GM12878 (cell line): Measurements from ENCODE around the gene GIGYF2. TPM values are rescaled to one million over a fixed set of nuclear protein-coding genes. Genes with fewer than 3 reads are reported as not detected.

Experiments used
- ATAC-seq: fragments of 200-7000 bp; cut with Tn5 transposase; 3 replicates; pipeline ENCODE4 v1.9.1; 2020; ENCODE audit warnings: mild to moderate bottlenecking, moderate library complexity
- BruUV-seq: library from RNA; stranded (reverse); fragments of 400-500 nt; replicated peaks from 2 replicates; lab custom pipeline; 2021; lab: Mats Ljungman, UMichigan
- CTCF ChIA-PET: fragments of 300-600 bp; sonication (Branson Sonifier 250); formaldehyde crosslinking; extraction: SDS; loops from one replicate; lab custom pipeline; 2021; ENCODE audit warnings: inconsistent platforms; lab: Yijun Ruan, JAX
- POLR2A ChIA-PET: fragments of 350-600 bp; formaldehyde crosslinking; extraction: SDS; loops from one replicate; lab custom pipeline; 2021; ENCODE audit warnings: inconsistent platforms; lab: Charles Lee
- RAD21 ChIA-PET: fragments of 300-600 bp; sonication (Branson Sonifier 250); formaldehyde crosslinking; loops from one replicate; lab custom pipeline; 2023; ENCODE audit warnings: antibody characterized with exemption; ENCODE audit not compliant: unreplicated experiment; lab: Charles Lee
- SMC1A ChIA-PET: fragments of 300-600 bp; sonication (Branson Sonifier 250); formaldehyde crosslinking; loops from one replicate; lab custom pipeline; 2023; ENCODE audit not compliant: unreplicated experiment, uncharacterized antibody; lab: Charles Lee
- DNase-seq: peaks from one replicate; pipeline ENCODE4 v3.0.0-alpha.2; 2011; ENCODE audit warnings: low read depth, low spot score
- FAIRE-seq: peaks from 3 replicates; lab custom pipeline; 2011; peaks lifted over from hg19 to GRCh38; lab: Jason Lieb, UNC
- H2AFZ ChIP-seq: 2 replicates; pipeline ENCODE4 v1.6.0; 2011; ENCODE audit warnings: low read depth, low read length, control low read depth; ENCODE audit not compliant: control insufficient read depth
- H3K27ac ChIP-seq: 2 replicates; pipeline ENCODE4 v1.5.1; 2011; ENCODE audit warnings: control low read depth; ENCODE audit not compliant: control insufficient read depth, insufficient read depth
- H3K27me3 ChIP-seq, 2 experiments: replicated peaks in 1 of 2; 2 replicates each; pipeline versions ENCODE4 v1.6.0 to v1.6.1; 2011; ENCODE audit warnings: low read length in 1 of 2; ENCODE audit not compliant: control insufficient read depth in 2 of 2, insufficient read depth in 2 of 2
- H3K36me3 ChIP-seq, 2 experiments: 2 replicates each; pipeline ENCODE4 v1.5.1; 2011; ENCODE audit warnings: low read length in 1 of 2; ENCODE audit not compliant: control insufficient read depth in 2 of 2, insufficient read depth in 2 of 2
- H3K4me1 ChIP-seq: 2 replicates; pipeline ENCODE4 v1.6.1; 2011; ENCODE audit warnings: mild to moderate bottlenecking, low read length, moderate library complexity, mixed read lengths; ENCODE audit not compliant: control insufficient read depth, insufficient read depth
- H3K4me2 ChIP-seq: 2 replicates; pipeline ENCODE4 v1.6.0; 2011; ENCODE audit warnings: control low read depth; ENCODE audit not compliant: control insufficient read depth, insufficient read depth
- H3K4me3 ChIP-seq: fragments of 200-600 bp; sonication (generic); 2 replicates; pipeline ENCODE4 v1.5.1; 2016
- H3K79me2 ChIP-seq: 2 replicates; pipeline ENCODE4 v1.6.0; 2011; ENCODE audit warnings: low read length; ENCODE audit not compliant: control insufficient read depth, insufficient read depth
- H3K9ac ChIP-seq: 2 replicates; pipeline ENCODE4 v1.8.0; 2011; ENCODE audit warnings: low read length, control low read depth, mixed read lengths; ENCODE audit not compliant: control insufficient read depth, insufficient read depth
- H3K9me3 ChIP-seq: replicated peaks from 3 replicates; pipeline ENCODE4 v1.5.1; 2011; ENCODE audit warnings: mild to moderate bottlenecking, low read length; ENCODE audit not compliant: control insufficient read depth, insufficient read depth
- H4K20me1 ChIP-seq: 2 replicates; pipeline ENCODE4 v1.6.0; 2011; ENCODE audit not compliant: control insufficient read depth, insufficient read depth
- CTCF ChIP-seq, 3 experiments: IDR thresholded peaks in 2 of 3; conservative IDR thresholded peaks in 1 of 3; 2 replicates each; pipeline ENCODE4 v1.5.1; 2011; ENCODE audit warnings: low read depth in 3 of 3, low read length in 3 of 3, mild to moderate bottlenecking in 3 of 3, control low read depth in 2 of 3, moderate library complexity in 2 of 3, inconsistent platforms in 1 of 3, mixed read lengths in 1 of 3; ENCODE audit not compliant: control insufficient read depth in 2 of 3, insufficient read depth in 1 of 3; ENCODE audit errors: extremely low read depth in 1 of 3
- E4F1 ChIP-seq: fragments of 450-650 bp; IDR thresholded peaks from 2 replicates; pipeline ENCODE4 v1.6.1; 2018; ENCODE audit warnings: borderline replicate concordance, mild to moderate bottlenecking; ENCODE audit not compliant: partially characterized antibody
- NFXL1 ChIP-seq: fragments of 450-650 bp; IDR thresholded peaks from 2 replicates; pipeline ENCODE4 v1.6.1; 2017; ENCODE audit warnings: antibody characterized with exemption, mild to moderate bottlenecking, borderline replicate concordance
- RAD21 ChIP-seq: IDR thresholded peaks from 2 replicates; pipeline ENCODE4 v1.6.1; 2011; ENCODE audit warnings: mild to moderate bottlenecking, low read depth, low read length, moderate library complexity; ENCODE audit not compliant: insufficient read depth
- SMC3 ChIP-seq: IDR thresholded peaks from 2 replicates; pipeline ENCODE4 v1.6.1; 2011; ENCODE audit warnings: low read length, improper control_type of control experiment, borderline replicate concordance
- USF1 ChIP-seq: IDR thresholded peaks from 2 replicates; pipeline ENCODE4 v1.6.1; 2011; ENCODE audit warnings: borderline replicate concordance, low read depth, mild to moderate bottlenecking, moderate library complexity, mixed read lengths, low read length; ENCODE audit not compliant: insufficient read depth; ENCODE audit errors: extremely low read length
- WRNIP1 ChIP-seq: IDR thresholded peaks from 2 replicates; pipeline ENCODE4 v1.6.1; 2011; ENCODE audit warnings: low read depth, low read length, improper control_type of control experiment, borderline replicate concordance
- ZNF207 ChIP-seq: fragments of 450-650 bp; IDR thresholded peaks from 2 replicates; pipeline ENCODE4 v1.6.1; 2014; ENCODE audit warnings: antibody characterized with exemption, mild to moderate bottlenecking, borderline replicate concordance
- WGBS: methylation state at CpG from one replicate; pipeline ENCODE4 v1.1.6; 2016; ENCODE audit warnings: low lambda C conversion rate; ENCODE audit not compliant: insufficient replicate concordance, insufficient coverage; ENCODE audit errors: missing lambda C conversion rate; 5-methylcytosine and 5-hydroxymethylcytosine counted together
- in situ Hi-C: fragments of 300-500 bp; cut with MboI; formaldehyde crosslinking; loops from 9 replicates; pipeline ENCODE4 v1.14.3; 2018; ENCODE audit warnings: mixed read lengths
- intact Hi-C: fragments of 100-400 bp; cut with micrococcal nuclease; formaldehyde crosslinking; loops from one replicate; pipeline ENCODE4 v1.14.2; 2022; ENCODE audit not compliant: unreplicated experiment
- polyA plus RNA-seq, 11 experiments: library from polyadenylated mRNA; depleted of rRNA in 4 of 11; unstranded in 6 of 11; stranded (reverse) in 5 of 11; fragments of >200 nt; fragmentation: Nextera tagmentation in 4 of 11; fragmentation: Illumina TruSeq in 1 of 11; extraction: Ambion mirVana in 4 of 11; extraction: Trizol in 1 of 11; gene quantifications; 1 replicate in 1 of 11; 2 replicates in 10 of 11; pipeline versions ENCODE4 v1.2.1 to v1.2.3, GENCODE V29; 2011 to 2016; ENCODE audit warnings: inconsistent platforms in 2 of 11, missing spikeins in 2 of 11, low read depth in 1 of 11
- total RNA-seq, 4 experiments: library from RNA; depleted of rRNA in 3 of 4; stranded (reverse); fragments of >200 nt in 3 of 4; fragmentation: Illumina TruSeq in 1 of 4; extraction: Trizol in 1 of 4; gene quantifications; 2 replicates each; pipeline versions ENCODE4 v1.2.1 to v1.2.3, GENCODE V29; 2013 to 2021

Gene GIGYF2
- total and polyA plus RNA-seq, 10 of the 15 experiments (the other 5 are each of a cell fraction or from before 2014, with no cell fraction given) = 12.2 to 47.2 (median 39.0) TPM

- no peaks in the 10 kb centered on the region for H3K79me2 ChIP-seq
- ChIA-PET SMC1A (interaction anchor here (0.7 to 2.7 kb wide), 2 partner anchors 14 to 1304 kb away, joined by 3 to 10 read pairs; partner anchors contain the start of gene KCNJ13), CTCF (interaction anchor here (0.6 to 1.9 kb wide), 8 partner anchors 11 to 293 kb away, joined by 3 to 13 read pairs (median 3); no protein-coding TSS in a partner anchor), RAD21 (interaction anchor here (0.7 to 1.2 kb wide), 3 partner anchors 15 to 56 kb away, joined by 3 read pairs; partner anchors contain the start of gene KCNJ13), POLR2A (interaction anchor here (0.6 kb wide), 1 partner anchor 20 kb away, joined by 3 read pairs; no protein-coding TSS in a partner anchor)
- H3K4me3 ChIP-seq = no peak overlapping the region
- H3K36me3 ChIP-seq = peaks cover 8 to 19% of the 10 kb centered on the region in 2 experiments; a peak in 3 of 4 replicates
- peak; percentile 65 for TF ChIP-seq RAD21
- TF ChIP-seq USF1 = no peak
- TF ChIP-seq ZNF207 = no peak
- TF ChIP-seq SMC3 = peak; percentile 40; the same call in 1 of the 2 replicates
- no peak for TF ChIP-seq NFXL1
- peak; percentile 51 to 73 (median 56); a peak in 5 of 6 replicates for TF ChIP-seq CTCF (IDR thresholded peaks at IDR 0.05 in 2 of 3, conservative IDR thresholded peaks at IDR 0.05 in 1 of 3; ENCODE audit: control insufficient read depth in 2 of 3, extremely low read depth in 1 of 3, insufficient read depth in 1 of 3, low read depth in 3 of 3, low read length in 3 of 3)
- TF ChIP-seq WRNIP1 = no peak
- no peak for TF ChIP-seq E4F1
- no peaks in the 10 kb centered on the region for H3K27me3 ChIP-seq
- FAIRE-seq = no peak
- no TSS peak for BruUV-seq
- H4K20me1 ChIP-seq = no peaks in the 10 kb centered on the region
- in situ Hi-C loops (no loop called here), intact Hi-C loops (loop anchor here (5.0 to 10.0 kb wide), 2 partner anchors 266 to 493 kb away; partner anchors contain the start of gene ATG16L1)
- H3K9ac ChIP-seq = no peak overlapping the region
- no peak overlapping the region for H3K27ac ChIP-seq
- H2AFZ ChIP-seq = no peak overlapping the region
- no peaks in the 10 kb centered on the region for H3K9me3 ChIP-seq
- no peak overlapping the region for H3K4me2 ChIP-seq
- H3K4me1 ChIP-seq = peaks cover under 1% of the 10 kb centered on the region; the same call in 1 of the 2 replicates
- ATAC-seq = peak; percentile 68
- DNase-seq = no peak
- WGBS = 27% methylated on average over 3 of the region's 3 CpGs
Measured at GRCh38 chr2:232761301-232761907, 64.3 kb downstream of the GIGYF2 start.
